ENCODE data around the gene RRAGC. TPM values are rescaled to one million over a fixed set of nuclear protein-coding genes. Genes with fewer than 3 reads are reported as not detected.

The RRAGC gene
- total RNA-seq, 4 donors from 2014 or later, result 11.9 to 20.1 (median 17.5) TPM

- no peak for TF ChIP-seq POLR2A (IDR thresholded peaks at IDR 0.05)
- TF ChIP-seq CTCF (IDR thresholded peaks at IDR 0.05), result no peak
- H3K36me3 ChIP-seq, result no peaks in the 10 kb centered on the region
- intact Hi-C loops (cut with DNase I), result no loop called here
- no peak for DNase-seq
- no peaks in the 10 kb centered on the region for H3K9me3 ChIP-seq
- WGBS, 2 donors, result 70 to 85% methylated on average over 2 of the region's 2 CpGs
- no peak overlapping the region for H3K4me3 ChIP-seq
- no peaks in the 10 kb centered on the region for H3K4me1 ChIP-seq
- H3K27ac ChIP-seq, result no peak overlapping the region
- H3K27me3 ChIP-seq, result peaks cover 0 to 20% (median 0%) of the 10 kb centered on the region in 4 donors
Measured at GRCh38 chr1:38827318-38827717, 32.3 kb downstream of the RRAGC start.

GRCh38 chr1:38826886-38827285 lies 32.7 kb downstream of the RRAGC start:
- Histone ChIP-seq H3K4me1 (no peaks in the 10 kb centered on the region), H3K27me3 (peaks cover 0 to 20% (median 0%) of the 10 kb centered on the region in 4 donors), H3K27ac (no peak overlapping the region), H3K9me3 (no peaks in the 10 kb centered on the region), H3K36me3 (no peaks in the 10 kb centered on the region), H3K4me3 (no peak overlapping the region)
- no peak for DNase-seq
- intact Hi-C loops (cut with DNase I), result no loop called here
- TF ChIP-seq CTCF (IDR thresholded peaks at IDR 0.05) (no peak), POLR2A (IDR thresholded peaks at IDR 0.05) (no peak)

GRCh38 chr1:38826262-38826661 lies 33.3 kb downstream of the RRAGC start:
- intact Hi-C loops (cut with DNase I), result no loop called here
- Histone ChIP-seq H3K27me3 (peaks cover 0 to 25% (median 0%) of the 10 kb centered on the region in 4 donors), H3K9me3 (no peaks in the 10 kb centered on the region), H3K4me3 (no peak overlapping the region), H3K4me1 (no peaks in the 10 kb centered on the region), H3K36me3 (no peaks in the 10 kb centered on the region), H3K27ac (no peak overlapping the region)
- DNase-seq, result no peak
- TF ChIP-seq POLR2A (IDR thresholded peaks at IDR 0.05) (no peak), CTCF (IDR thresholded peaks at IDR 0.05) (no peak)
- 30 to 47% methylated on average over 3 of the region's 3 CpGs for WGBS, 2 donors

DNA sequence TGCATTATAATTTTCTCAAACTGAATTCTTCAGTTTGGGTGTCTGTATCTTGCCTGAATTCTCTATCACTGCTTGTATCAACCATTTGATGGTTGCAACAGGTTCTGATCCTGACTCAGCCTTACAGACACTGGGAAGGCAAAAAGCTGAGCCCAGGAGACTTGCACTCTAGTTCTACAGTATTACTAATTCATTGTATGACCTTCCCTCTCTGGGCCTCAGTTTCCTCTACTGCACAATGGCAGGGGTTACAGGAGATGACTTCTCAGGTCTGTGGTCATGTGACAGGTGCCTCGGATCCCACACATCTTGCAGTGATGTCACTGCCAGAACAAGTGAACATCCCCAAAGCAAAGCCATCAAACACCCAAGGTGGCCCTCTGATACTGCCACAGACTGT lies 38.7 kb downstream of the RRAGC start:
- intact Hi-C loops (cut with DNase I), result no loop called here
- H3K4me1 ChIP-seq, result peaks cover 9 to 24% (median 12%) of the 10 kb centered on the region in 3 donors
- H3K36me3 ChIP-seq, result no peaks in the 10 kb centered on the region
- H3K9me3 ChIP-seq, result no peaks in the 10 kb centered on the region
- no peak for TF ChIP-seq CTCF (IDR thresholded peaks at IDR 0.05)
- no peak for TF ChIP-seq POLR2A (IDR thresholded peaks at IDR 0.05)
- 63% methylated on average over 1 of the region's 1 CpG; no CpG with 5 or more reads in 1 of the 2 donors for WGBS, 2 donors
- no peak overlapping the region for H3K27ac ChIP-seq
- H3K4me3 ChIP-seq, result no peak overlapping the region
- DNase-seq, result no peak
- H3K27me3 ChIP-seq, result peaks cover 0 to 68% (median 12%) of the 10 kb centered on the region in 4 donors

GRCh38 chr1:38819516-38819915 lies 40.1 kb downstream of the RRAGC start:
- H3K4me1 ChIP-seq, result peaks cover 9 to 25% (median 12%) of the 10 kb centered on the region in 3 donors
- intact Hi-C loops (cut with DNase I), result loop anchor here (5.0 kb wide), 1 partner anchor 787 kb away; no protein-coding TSS in a partner anchor

More at GRCh38 chr1:38819516-38819915, 40.1 kb downstream of the RRAGC start:
- no peak for DNase-seq
- no peak overlapping the region for H3K27ac ChIP-seq
- H3K4me3 ChIP-seq, result no peak overlapping the region
- no peak for TF ChIP-seq CTCF (IDR thresholded peaks at IDR 0.05)
- H3K9me3 ChIP-seq, result no peaks in the 10 kb centered on the region
- no peaks in the 10 kb centered on the region for H3K36me3 ChIP-seq
- peaks cover 0 to 75% (median 12%) of the 10 kb centered on the region in 4 donors for H3K27me3 ChIP-seq
- WGBS, 2 donors, result 63 to 86% methylated on average over 1 to 2 of the region's 2 CpGs

Measured in esophagus squamous epithelium (tissue), 5 donors.